Germinal center (tissue), 1 donor: ENCODE results near the gene BICDL1.

ENCODE experiments used
- DNase-seq: peaks from one replicate; pipeline ENCODE4 v3.0.0; 2012; ENCODE audit warnings: mixed read lengths, low spot score

BICDL1 gene

DNA sequence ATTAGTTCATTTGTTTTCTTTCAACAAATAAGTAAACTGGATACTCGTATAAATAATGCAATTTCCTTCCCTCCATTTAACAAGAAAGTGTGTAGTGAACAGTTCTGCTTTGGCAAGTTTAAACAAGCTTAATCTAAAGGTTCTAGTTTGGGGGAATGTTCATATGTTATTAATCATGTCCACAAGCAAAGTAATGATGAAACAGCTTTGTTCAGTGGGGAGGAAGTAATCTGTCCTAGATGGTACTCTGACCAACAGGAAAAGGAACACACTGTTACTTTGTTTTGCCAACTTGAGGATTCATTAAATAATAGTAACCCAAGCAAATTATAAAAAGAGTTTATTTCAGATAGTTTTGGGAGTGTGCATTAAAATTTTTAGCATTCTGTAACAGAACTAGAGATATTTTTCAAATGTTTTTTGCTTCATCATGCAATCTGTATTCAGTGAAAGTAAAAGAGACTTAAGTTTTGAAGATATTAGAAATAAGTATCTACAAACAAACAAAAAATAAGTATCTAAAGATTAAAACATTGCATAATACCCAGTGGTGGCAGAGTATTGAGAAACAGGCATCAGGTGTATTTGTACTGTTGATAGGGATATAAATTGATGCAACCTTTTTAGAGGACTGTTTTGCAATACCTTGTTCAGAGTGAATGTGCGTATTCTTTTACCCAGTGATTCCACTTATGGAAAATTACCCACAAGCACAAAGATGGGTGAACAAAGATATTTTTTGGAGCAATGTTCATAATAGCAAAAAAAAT, 66.4 kb downstream of the BICDL1 start:
- DNase-seq: no peak

- no peak for DNase-seq
Observed at GRCh38 chr12:120056739-120057138, 67.7 kb downstream of the BICDL1 start.

- DNase-seq: no peak
Observed at GRCh38 chr12:120060196-120060595, 71.2 kb downstream of the BICDL1 start.

DNA sequence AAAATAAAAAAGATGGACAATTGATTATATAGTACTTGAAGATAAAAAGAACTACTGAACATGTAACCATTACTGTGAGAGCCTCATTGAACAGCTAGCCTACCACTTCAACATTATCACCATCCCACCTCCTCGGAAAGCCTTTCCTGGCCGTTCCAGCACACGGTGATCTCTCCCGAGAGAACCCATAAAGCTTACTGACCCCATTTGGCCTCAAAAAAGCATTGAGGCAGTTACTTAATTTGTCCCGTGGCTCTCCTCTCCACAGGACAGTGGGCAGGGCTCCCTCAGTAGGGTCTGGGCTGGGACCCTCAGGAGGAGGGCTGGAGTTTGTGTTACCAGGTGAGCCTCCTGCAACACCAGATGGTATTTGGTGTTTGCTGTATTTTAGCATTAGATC, 71.7 kb downstream of the BICDL1 start:
- no peak for DNase-seq

GRCh38 chr12:120061575-120062214, 72.7 kb downstream of the BICDL1 start:
- DNase-seq: no peak

DNA sequence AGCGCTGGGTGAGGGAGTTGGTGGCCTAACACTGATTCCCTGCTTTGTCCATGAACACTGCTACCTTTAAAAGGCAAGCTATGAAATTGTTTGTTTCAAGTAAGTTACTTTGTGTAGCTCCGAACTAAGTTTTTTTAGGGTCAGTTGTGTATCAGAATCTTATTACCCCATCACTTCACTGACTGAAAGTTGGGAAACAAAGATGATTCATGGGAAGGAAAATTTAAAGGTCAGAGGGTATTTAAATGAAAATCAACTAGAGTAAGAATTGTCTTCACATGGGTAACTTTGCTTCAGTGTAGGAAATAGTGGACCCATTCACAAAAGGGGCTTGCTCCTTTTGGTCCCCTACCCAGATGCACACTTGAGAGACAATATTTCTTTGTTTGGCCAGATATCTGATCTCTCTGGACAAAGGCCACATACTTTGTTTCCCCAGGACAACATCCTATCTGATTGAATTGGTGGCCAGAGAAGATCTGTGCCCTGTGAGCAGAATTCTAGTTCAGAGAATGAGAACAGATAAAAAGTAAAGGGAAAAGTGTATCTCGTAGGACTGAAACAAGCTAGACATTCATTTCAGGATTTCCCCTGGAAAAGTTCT, 74.0 kb downstream of the BICDL1 start:
- no peak for DNase-seq

GRCh38 chr12:120064054-120064940, 75.3 kb downstream of the BICDL1 start:
- DNase-seq: no peak

DNA sequence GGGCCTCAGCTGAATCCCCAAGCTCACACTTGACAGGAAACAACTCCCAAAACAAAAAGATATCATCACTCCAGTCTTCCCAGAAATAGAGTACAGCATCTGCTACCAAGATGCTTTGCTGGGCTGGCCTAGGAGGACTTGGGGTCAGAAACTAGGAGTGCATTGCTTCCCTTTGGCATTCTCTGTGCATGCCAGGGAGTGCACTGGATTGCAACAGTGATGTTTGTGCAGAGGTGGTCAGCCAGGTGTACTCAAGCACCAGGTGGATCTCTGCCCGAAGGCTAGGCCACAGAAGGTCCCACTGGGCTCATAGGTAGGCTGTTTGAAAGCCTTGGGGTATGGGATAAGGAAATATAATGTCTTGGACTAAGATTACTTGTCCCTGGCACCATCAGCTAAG, 76.4 kb downstream of the BICDL1 start:
- no peak for DNase-seq

DNA sequence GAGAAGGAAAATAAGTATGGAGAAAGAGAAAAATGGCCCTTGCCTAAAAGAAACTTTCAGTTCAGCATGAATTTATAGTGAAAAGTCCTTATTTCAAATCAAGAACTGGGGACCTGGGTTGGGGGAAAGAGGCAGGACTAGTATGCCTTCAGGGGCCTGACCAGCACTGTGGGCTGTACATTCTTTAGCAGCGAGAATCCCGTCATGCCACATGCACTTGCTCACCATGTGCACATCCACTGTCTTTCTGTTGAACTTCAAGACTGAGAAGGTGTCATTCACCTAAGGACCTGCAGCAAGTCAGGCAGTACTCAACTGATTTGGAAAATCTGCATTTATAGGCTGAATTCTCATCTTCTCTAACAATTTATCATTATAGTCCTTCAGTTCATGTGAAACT, 77.3 kb downstream of the BICDL1 start:
- DNase-seq: no peak

DNA sequence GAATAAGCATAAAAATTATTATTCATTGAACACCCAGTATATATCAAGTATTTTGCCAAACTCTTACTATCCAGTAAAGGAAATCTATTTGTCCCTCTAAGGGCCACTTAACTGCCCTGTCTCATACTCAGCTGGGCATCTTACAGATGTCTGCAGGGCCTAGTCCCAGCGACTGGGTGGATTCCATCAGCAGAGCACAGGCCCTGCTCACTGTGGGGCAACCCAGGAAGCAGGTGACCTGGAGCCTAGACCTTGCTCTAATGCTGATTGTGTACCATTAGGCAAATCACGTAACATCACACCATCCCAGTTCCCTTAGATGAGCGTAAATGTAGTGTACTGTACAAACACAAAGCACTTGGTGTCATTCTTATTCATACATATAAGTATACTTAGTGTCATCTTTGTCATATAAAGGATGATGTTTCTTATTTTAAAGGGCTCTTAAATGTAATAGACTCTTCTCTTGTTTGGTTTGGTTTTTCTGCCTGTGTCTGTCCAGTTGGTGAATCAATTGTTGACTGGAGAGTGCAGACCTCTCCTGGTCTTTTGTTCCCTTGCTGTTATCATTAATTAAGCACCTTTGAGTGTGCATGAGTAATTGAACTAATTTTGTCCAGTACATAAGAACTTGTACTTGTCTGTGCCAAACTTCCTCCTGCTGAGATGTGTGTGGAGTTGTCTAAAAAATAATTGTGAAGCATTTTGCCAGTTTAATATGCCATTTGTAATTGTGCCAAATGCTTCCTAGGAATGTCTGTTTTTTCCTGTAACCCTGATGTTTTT, 78.2 kb downstream of the BICDL1 start:
- no peak for DNase-seq

- no peak for DNase-seq
Observed at GRCh38 chr12:120067901-120068300, 78.9 kb downstream of the BICDL1 start.

- no peak for DNase-seq
Observed at GRCh38 chr12:120069278-120069677, 80.2 kb downstream of the BICDL1 start.

GRCh38 chr12:120071493-120072020, 82.5 kb downstream of the BICDL1 start:
- no peak for DNase-seq

DNA sequence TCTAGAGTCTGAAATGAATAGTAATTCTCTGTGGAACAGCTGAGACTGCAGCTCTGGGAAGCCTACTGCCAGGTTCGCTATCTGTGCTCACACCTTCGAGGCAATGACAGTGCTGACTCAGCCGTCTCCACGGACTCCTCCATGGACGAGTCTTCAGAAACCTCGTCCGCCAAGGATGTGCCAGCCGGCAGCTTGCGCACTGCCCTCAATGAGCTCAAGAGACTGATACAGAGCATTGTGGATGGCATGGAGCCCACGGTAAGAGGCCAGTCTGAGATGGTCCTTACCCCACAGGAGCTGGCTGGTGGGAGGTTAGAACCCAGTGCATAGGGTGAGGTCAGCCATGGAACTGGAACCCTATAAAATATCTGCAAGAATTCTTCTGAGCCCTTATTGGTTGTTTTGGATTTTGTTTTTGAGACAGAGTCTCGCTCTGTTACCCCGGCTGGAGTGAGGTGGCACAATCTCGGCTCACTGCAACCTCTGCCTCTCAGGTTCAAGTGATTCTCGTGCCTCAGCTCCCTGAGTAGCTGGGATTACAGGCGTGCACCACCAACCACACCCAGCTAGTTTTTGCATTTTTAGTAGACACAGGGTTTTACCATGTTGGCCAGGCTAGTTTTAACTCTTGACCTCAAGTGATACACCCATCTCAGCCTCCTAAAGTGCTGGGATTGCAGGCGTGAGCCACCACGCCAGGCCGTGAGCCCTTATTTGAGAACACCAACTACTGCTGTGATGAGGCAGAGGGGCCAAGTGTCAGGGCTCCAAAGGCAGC, 83.6 kb downstream of the BICDL1 start:
- DNase-seq: no peak

GRCh38 chr12:120075034-120075616, 86.1 kb downstream of the BICDL1 start:
- DNase-seq: no peak

DNA sequence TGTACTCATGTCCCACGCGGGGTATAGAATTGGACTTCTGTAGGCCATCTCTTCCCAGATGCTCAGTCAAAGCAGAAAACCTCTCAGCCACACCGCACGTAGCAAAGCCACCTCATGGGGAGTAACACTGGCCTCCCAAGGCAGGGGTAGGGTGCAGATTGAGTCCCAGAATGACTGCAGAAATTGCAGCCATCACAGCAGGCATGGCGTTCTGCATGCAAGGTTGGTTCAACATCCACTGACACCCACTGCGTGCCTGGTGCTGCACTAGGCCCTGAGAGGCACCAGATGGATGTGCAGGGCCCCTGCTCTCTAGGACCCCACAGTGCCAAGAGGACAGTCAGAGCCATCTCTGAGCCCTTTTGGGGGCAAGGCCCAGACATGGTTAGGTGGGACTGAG, 87.6 kb downstream of the BICDL1 start:
- no peak for DNase-seq

GRCh38 chr12:120077260-120077659, 88.2 kb downstream of the BICDL1 start:
- DNase-seq: no peak

- no peak for DNase-seq
Observed at GRCh38 chr12:120078868-120079267, 89.8 kb downstream of the BICDL1 start.

- no peak for DNase-seq
Observed at GRCh38 chr12:120079411-120080400, 90.7 kb downstream of the BICDL1 start.
